A673 (cell line): ENCODE results near the gene H3-3A.

Experiments
- EZH2 ChIP-seq: fragments of 200-600 bp; sonication (generic); IDR thresholded peaks from 2 replicates; pipeline ENCODE4 v1.6.1; 2017; ENCODE audit warnings: borderline replicate concordance, low read depth, mild to moderate bottlenecking, mixed read lengths, antibody characterized with exemption, low read length; ENCODE audit not compliant: poor library complexity, severe bottlenecking
- TF ChIP-seq, protein P1 (sequence below): fragments of 300-800, 200-600 bp; sonication (generic); conservative IDR thresholded peaks from 2 replicates; pipeline ENCODE4 v1.5.1; 2017; ENCODE audit warnings: low read depth, mild to moderate bottlenecking, antibody characterized with exemption, low read length, moderate library complexity, mixed read lengths

DNA sequence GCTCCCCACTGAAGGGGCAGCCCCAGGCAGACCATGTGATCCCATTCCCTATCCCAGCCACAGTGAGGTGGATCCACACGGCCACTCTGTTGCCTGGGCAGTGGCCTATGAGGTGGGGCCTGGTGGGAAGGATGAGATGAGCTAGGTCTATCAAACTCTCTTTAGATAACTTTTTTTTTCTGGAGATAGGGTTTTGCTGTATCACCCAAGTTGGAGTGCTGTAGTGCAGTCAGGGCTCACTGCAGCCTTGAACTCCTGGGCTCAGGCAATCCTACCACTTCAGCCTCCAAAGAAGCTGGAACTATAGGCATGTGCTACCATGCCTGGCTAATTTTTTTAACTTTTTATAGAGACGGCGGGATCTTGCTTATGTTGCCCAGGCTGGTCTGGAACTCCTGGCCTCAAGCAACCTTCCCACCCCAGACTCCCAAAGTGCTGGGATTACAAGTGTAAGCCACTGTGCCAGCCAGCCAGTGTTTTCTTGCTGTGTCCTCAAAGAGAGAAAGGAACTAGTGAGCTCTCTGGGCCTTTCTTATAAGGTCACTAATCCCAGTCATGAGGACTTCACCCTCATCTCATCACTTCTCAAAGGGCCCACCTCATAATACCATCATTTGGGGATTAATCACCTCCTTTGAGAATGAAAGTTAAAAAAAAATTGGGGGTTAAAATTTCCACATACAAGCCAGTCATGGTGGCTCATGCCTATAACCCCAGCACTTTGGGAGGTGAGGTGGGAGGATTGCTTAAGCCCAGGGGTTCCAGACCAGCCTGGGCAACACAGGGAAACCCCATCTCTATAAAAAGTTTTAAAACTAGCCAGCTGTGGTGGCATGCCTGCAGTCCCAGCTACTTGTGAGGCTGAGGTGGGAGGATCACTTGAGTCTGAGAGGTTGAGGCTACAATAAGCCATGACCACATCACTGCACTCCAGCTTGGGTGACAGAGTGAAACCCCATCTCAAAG is 36.6 kb downstream of the H3-3A start:
- TF ChIP-seq, protein P1, sequence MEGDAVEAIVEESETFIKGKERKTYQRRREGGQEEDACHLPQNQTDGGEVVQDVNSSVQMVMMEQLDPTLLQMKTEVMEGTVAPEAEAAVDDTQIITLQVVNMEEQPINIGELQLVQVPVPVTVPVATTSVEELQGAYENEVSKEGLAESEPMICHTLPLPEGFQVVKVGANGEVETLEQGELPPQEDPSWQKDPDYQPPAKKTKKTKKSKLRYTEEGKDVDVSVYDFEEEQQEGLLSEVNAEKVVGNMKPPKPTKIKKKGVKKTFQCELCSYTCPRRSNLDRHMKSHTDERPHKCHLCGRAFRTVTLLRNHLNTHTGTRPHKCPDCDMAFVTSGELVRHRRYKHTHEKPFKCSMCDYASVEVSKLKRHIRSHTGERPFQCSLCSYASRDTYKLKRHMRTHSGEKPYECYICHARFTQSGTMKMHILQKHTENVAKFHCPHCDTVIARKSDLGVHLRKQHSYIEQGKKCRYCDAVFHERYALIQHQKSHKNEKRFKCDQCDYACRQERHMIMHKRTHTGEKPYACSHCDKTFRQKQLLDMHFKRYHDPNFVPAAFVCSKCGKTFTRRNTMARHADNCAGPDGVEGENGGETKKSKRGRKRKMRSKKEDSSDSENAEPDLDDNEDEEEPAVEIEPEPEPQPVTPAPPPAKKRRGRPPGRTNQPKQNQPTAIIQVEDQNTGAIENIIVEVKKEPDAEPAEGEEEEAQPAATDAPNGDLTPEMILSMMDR, result no peak
- TF ChIP-seq EZH2, result no peak
